HG03342 (cell line): ENCODE results near the gene NTM.
"Not testable (repeated sequence)": the region's sequence is repeated elsewhere in the genome, so short reads cannot be mapped to it uniquely, and the experiment has no call there.

ENCODE experiments used
- ATAC-seq: cut with Tn5 transposase; IDR thresholded peaks from one replicate; pipeline ENCODE4 v1.9.1; 2021; ENCODE audit warnings: mild to moderate bottlenecking, moderate library complexity; ENCODE audit not compliant: unreplicated experiment

NTM gene

GRCh38 chr11:131488238-131488637, 117.8 kb downstream of the NTM start:
- no peak for ATAC-seq

GRCh38 chr11:131491503-131491902, 121.1 kb downstream of the NTM start:
- no peak for ATAC-seq

GRCh38 chr11:131495423-131495822, 125.0 kb downstream of the NTM start:
- no peak for ATAC-seq

- ATAC-seq: not testable (repeated sequence)
Observed at GRCh38 chr11:131497686-131498085, 127.3 kb downstream of the NTM start.

GRCh38 chr11:131498631-131499160, 128.3 kb downstream of the NTM start:
- ATAC-seq: no peak

- ATAC-seq: no peak
Observed at GRCh38 chr11:131499199-131499598, 128.8 kb downstream of the NTM start.

GRCh38 chr11:131503017-131503416, 132.6 kb downstream of the NTM start:
- no peak for ATAC-seq

- ATAC-seq: no peak
Observed at GRCh38 chr11:131504199-131504949, 134.0 kb downstream of the NTM start.

GRCh38 chr11:131506348-131506747, 135.9 kb downstream of the NTM start:
- no peak for ATAC-seq

- ATAC-seq: no peak
Observed at GRCh38 chr11:131510662-131511061, 140.2 kb downstream of the NTM start.

- no peak for ATAC-seq
Observed at GRCh38 chr11:131511794-131512193, 141.4 kb downstream of the NTM start.

- no peak for ATAC-seq
Observed at GRCh38 chr11:131512228-131512627, 141.8 kb downstream of the NTM start.

- no peak for ATAC-seq
Observed at GRCh38 chr11:131514062-131514461, 143.6 kb downstream of the NTM start.

- ATAC-seq: no peak
Observed at GRCh38 chr11:131518305-131518838, 148.0 kb downstream of the NTM start.

GRCh38 chr11:131522851-131523250, 152.4 kb downstream of the NTM start:
- ATAC-seq: no peak

GRCh38 chr11:131530407-131530806, 160.0 kb downstream of the NTM start:
- no peak for ATAC-seq

GRCh38 chr11:131533149-131533548, 162.7 kb downstream of the NTM start:
- ATAC-seq: no peak

- ATAC-seq: no peak
Observed at GRCh38 chr11:131533998-131534397, 163.6 kb downstream of the NTM start.

- no peak for ATAC-seq
Observed at GRCh38 chr11:131534611-131535010, 164.2 kb downstream of the NTM start.

- ATAC-seq: no peak
Observed at GRCh38 chr11:131536159-131536558, 165.7 kb downstream of the NTM start.

- ATAC-seq: no peak
Observed at GRCh38 chr11:131537196-131537595, 166.8 kb downstream of the NTM start.

GRCh38 chr11:131537748-131538147, 167.3 kb downstream of the NTM start:
- no peak for ATAC-seq
